Measurements from ENCODE around the gene ZNF836. TPM values are rescaled to one million over a fixed set of nuclear protein-coding genes. Genes with fewer than 3 reads are reported as not detected.

Gene ZNF836
- total RNA-seq, 1 experiment from 2014 or later = 8.0 TPM

DNA sequence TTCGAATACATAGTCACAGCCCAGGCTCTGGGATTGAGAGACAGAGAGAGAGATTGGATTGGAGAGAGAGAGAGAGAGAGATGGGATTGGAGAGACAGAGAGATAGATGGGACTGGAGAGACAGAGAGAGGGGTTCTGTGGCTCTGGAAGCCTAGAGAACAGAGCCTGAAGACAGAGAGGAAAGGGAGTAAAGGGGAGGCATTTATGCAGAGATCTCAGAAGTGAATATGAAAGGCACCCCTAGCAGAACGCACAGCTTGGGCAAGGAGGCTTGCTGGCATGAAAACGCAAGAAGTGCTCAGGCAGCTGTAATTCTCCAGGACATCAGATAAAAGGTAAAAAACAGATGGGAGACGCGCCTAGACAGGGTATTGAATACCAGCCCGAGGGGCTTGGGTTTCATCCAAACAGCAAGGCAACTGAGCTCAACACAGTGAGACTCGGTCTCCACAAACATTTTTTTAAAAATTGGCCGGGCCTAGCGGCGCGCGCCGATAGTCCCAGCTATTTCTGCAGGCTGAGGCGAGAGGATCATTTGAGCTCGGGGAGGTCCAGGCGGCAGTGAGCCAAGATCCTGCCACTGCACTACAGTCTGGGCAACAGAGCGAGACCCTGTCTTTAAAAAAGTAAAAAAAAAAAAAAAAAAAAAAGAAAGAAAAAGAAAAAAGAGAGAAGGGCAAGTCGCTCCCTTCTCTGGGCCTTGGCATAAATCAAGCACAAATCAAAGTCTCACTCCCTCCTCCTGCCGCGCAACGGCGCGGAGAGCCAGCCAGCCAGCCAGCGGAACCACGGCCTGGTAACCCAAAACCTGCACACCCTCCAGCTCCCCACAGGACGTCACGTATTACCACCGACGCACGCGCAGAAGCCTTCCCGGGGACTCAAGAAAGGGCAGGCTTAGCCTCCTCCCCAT lies 17.7 kb upstream of the ZNF836 start:
- H3K79me2 ChIP-seq (ENCODE audit: low read length) = peaks cover 47% of the 10 kb centered on the region
- H3K9ac ChIP-seq (ENCODE audit: low read length) = peak overlapping the region; percentile 73
- H3K4me1 ChIP-seq (ENCODE audit: insufficient read depth, low read length) = peaks cover 18% of the 10 kb centered on the region
- peak; percentile 0; the same call in 1 of the 2 replicates for ATAC-seq
- peak overlapping the region; percentile 72 for H3K4me3 ChIP-seq (ENCODE audit: low read length)
- intact Hi-C loops (cut with micrococcal nuclease) = loop anchor here (1.0 to 2.0 kb wide), 2 partner anchors 18 to 50 kb away; partner anchors contain the start of genes ZNF616 and ZNF836
- H3K9me2 ChIP-seq (replicated peaks; ENCODE audit: low read length) = no peaks in the 10 kb centered on the region
- peak overlapping the region; percentile 84 for H2AFZ ChIP-seq (ENCODE audit: low read length)
- TF ChIP-seq CTCF (conservative IDR thresholded peaks at IDR 0.05; ENCODE audit: low read depth, low read length) (no peak), EZH2phosphoT487 (IDR thresholded peaks at IDR 0.05; ENCODE audit: borderline replicate concordance, low read length) (no peak), EZH2 (IDR thresholded peaks at IDR 0.05; ENCODE audit: low read length, unreplicated experiment) (no peak)
- peak overlapping the region; percentile 47 for H3K27ac ChIP-seq (ENCODE audit: low read length)
- TSS peak; percentile 85 for BruUV-seq (replicated peaks)
- CTCF ChIA-PET = interaction anchor here (0.6 to 1.6 kb wide), 3 partner anchors 48 to 50 kb away, joined by 4 to 6 read pairs (median 5); partner anchors contain the start of gene ZNF616
- DNase-seq = no peak
- no peaks in the 10 kb centered on the region for H3K9me3 ChIP-seq (ENCODE audit: low read length)
- H3F3A ChIP-seq (ENCODE audit: low read length, unreplicated experiment) = no peaks in the 10 kb centered on the region
- peak overlapping the region; percentile 83 for H3K4me2 ChIP-seq (ENCODE audit: low read length)
- peaks cover 18% of the 10 kb centered on the region for H3K36me3 ChIP-seq (ENCODE audit: low read depth, low read length)
- no peaks in the 10 kb centered on the region for H3K27me3 ChIP-seq (ENCODE audit: low read length)
- peaks cover 26% of the 10 kb centered on the region for H4K20me1 ChIP-seq (ENCODE audit: low read length)
- POLR2A ChIA-PET (ENCODE audit: unreplicated experiment) = interaction anchor here (0.6 to 1.2 kb wide), 10 partner anchors 10 to 1948 kb away, joined by 3 to 68 read pairs (median 10); partner anchors contain the start of genes ZNF613 and ZNF616

- H3K4me3 ChIP-seq (ENCODE audit: low read length) = no peak overlapping the region
- H3K27ac ChIP-seq (ENCODE audit: low read length) = no peak overlapping the region
- no TSS peak for BruUV-seq (replicated peaks)
- no peak for TF ChIP-seq CTCF (conservative IDR thresholded peaks at IDR 0.05; ENCODE audit: low read depth, low read length)
- TF ChIP-seq EZH2 (IDR thresholded peaks at IDR 0.05; ENCODE audit: low read length, unreplicated experiment) = no peak
- TF ChIP-seq EZH2phosphoT487 (IDR thresholded peaks at IDR 0.05; ENCODE audit: borderline replicate concordance, low read length) = no peak
- ChIA-PET POLR2A (ENCODE audit: unreplicated experiment) (no interaction called here), CTCF (no interaction called here)
- intact Hi-C loops (cut with micrococcal nuclease) = no loop called here
- no peak overlapping the region for H2AFZ ChIP-seq (ENCODE audit: low read length)
- H3F3A ChIP-seq (ENCODE audit: low read length, unreplicated experiment) = no peaks in the 10 kb centered on the region
- peaks cover 30% of the 10 kb centered on the region for H3K79me2 ChIP-seq (ENCODE audit: low read length)
- no peak for ATAC-seq
- no peaks in the 10 kb centered on the region for H3K27me3 ChIP-seq (ENCODE audit: low read length)
- no peak for DNase-seq
- H3K4me1 ChIP-seq (ENCODE audit: insufficient read depth, low read length) = peaks cover 18% of the 10 kb centered on the region
- H3K9me2 ChIP-seq (replicated peaks; ENCODE audit: low read length) = no peaks in the 10 kb centered on the region
- peaks cover 6% of the 10 kb centered on the region for H3K36me3 ChIP-seq (ENCODE audit: low read depth, low read length)
- no peaks in the 10 kb centered on the region for H3K9me3 ChIP-seq (ENCODE audit: low read length)
- H3K4me2 ChIP-seq (ENCODE audit: low read length) = no peak overlapping the region
- H3K9ac ChIP-seq (ENCODE audit: low read length) = no peak overlapping the region
- H4K20me1 ChIP-seq (ENCODE audit: low read length) = peaks cover 13% of the 10 kb centered on the region; the same call in 1 of the 2 replicates
These were observed 16.0 kb upstream of the ZNF836 start for GRCh38 chr19:52187407-52187806.

GRCh38 chr19:52176574-52176973 lies 5.2 kb upstream of the ZNF836 start:
- intact Hi-C loops (cut with micrococcal nuclease) = no loop called here
- no peaks in the 10 kb centered on the region for H3F3A ChIP-seq (ENCODE audit: low read length, unreplicated experiment)
- DNase-seq = no peak
- POLR2A ChIA-PET (ENCODE audit: unreplicated experiment) = no interaction called here
- H3K27ac ChIP-seq (ENCODE audit: low read length) = no peak overlapping the region
- no peaks in the 10 kb centered on the region for H3K9me2 ChIP-seq (replicated peaks; ENCODE audit: low read length)
- H3K79me2 ChIP-seq (ENCODE audit: low read length) = no peaks in the 10 kb centered on the region
- no peaks in the 10 kb centered on the region for H3K36me3 ChIP-seq (ENCODE audit: low read depth, low read length)
- H2AFZ ChIP-seq (ENCODE audit: low read length) = no peak overlapping the region
- CTCF ChIA-PET = no interaction called here
- H3K9me3 ChIP-seq (ENCODE audit: low read length) = peaks cover 12% of the 10 kb centered on the region
- H3K9ac ChIP-seq (ENCODE audit: low read length) = no peak overlapping the region
- no peak overlapping the region for H3K4me2 ChIP-seq (ENCODE audit: low read length)
- no peak for ATAC-seq
- H3K4me3 ChIP-seq (ENCODE audit: low read length) = no peak overlapping the region
- no peaks in the 10 kb centered on the region for H3K4me1 ChIP-seq (ENCODE audit: insufficient read depth, low read length)
- TF ChIP-seq EZH2 (IDR thresholded peaks at IDR 0.05; ENCODE audit: low read length, unreplicated experiment) (no peak), EZH2phosphoT487 (IDR thresholded peaks at IDR 0.05; ENCODE audit: borderline replicate concordance, low read length) (no peak), CTCF (conservative IDR thresholded peaks at IDR 0.05; ENCODE audit: low read depth, low read length) (no peak)
- BruUV-seq (replicated peaks) = no TSS peak
- H3K27me3 ChIP-seq (ENCODE audit: low read length) = no peaks in the 10 kb centered on the region
- no peaks in the 10 kb centered on the region for H4K20me1 ChIP-seq (ENCODE audit: low read length)
